Lung microvascular endothelial cell (primary cell): ENCODE data around the gene ZBTB5. TPM values are rescaled to one million over a fixed set of nuclear protein-coding genes. Genes with fewer than 3 reads are reported as not detected.
A peak's percentile ranks its signal among the peaks of the same experiment; 100 is the strongest.

ENCODE experiments used
- DNase-seq, 2 donors: peaks; one replicate each; pipeline versions ENCODE4 v3.0.0 to v3.0.0-alpha.2; 2010; ENCODE audit warnings: low read depth in 2 of 2
- total RNA-seq: library from RNA; depleted of rRNA; stranded (reverse); fragments of >200 nt; gene quantifications from 2 replicates; pipeline ENCODE4 v1.2.1, GENCODE V29; 2014

The ZBTB5 gene
- total RNA-seq, 1 donor from 2014 or later = 10.3 TPM

DNA sequence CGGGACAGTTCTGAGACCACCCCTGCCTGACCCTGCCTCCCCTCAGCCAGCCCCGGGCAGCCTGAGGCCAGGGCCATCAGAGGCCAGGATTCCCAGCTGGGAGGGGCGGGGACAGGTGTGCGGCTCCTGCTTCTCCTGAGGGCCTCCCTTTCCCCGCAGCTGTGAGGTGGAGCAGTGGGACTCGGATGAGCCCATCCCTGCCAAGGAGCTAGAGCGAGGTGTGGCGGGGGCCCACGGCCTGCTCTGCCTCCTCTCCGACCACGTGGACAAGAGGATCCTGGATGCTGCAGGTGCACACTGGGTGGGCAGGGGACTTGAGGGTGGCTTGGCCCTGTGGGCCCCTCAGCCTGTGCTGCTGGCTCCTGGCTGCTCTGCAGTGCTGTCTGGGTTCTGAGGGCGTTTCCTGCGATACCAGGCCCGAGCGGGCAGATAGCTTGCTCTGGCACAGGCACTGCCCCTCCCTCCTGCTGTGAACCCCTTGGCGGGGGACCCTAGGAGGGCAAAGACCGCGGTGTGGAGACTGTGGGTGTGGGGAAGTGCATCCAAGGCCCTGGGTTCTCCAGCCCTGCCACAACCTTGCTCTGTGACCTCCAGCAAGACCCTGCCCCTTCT lies 40.5 kb downstream of the ZBTB5 start:
- no peak for DNase-seq

DNA sequence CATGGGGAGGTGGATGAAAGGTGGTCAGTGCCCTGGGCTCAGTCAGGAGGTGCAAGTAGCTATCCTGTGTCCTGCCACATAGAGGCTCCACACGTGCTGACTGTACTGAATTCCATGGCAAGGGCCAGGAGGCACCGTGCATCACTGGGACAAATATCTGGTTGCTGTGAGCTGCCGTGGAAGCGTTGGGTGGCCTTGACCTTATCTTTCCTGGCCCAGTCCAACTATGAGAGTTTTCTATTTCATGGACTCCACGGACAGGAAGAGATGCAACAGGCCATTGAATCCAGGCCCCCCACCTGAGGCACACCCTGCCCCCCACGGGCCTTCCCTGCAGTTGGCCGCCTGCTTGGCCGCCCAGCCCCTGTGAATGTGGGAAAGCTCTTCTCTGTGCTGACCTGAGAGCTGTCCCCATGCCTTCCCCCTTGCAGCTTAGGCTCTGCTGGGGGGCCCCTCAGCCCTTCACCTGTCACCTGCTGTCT lies 41.0 kb downstream of the ZBTB5 start:
- peak in 1 of 2 donors; percentile 62 for DNase-seq

DNA sequence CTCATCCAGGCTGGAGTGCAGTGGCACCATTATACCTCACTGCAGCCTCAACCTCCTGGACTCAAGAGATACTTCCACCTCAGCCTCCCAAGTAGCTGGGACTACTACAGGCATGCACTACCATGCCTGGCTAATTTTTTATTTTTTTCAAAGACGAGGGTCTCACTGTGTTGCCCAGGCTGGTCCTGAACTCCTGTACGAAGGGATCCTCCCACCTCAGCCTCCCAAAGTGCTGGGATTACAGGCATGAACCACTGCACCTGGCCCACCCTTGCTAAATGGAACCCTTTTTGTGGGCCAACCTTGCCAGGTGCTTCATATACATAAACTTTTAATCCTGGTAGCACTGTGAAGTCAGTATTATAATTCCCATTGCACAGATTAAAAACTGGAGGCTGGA lies 41.7 kb downstream of the ZBTB5 start:
- DNase-seq = no peak

DNA sequence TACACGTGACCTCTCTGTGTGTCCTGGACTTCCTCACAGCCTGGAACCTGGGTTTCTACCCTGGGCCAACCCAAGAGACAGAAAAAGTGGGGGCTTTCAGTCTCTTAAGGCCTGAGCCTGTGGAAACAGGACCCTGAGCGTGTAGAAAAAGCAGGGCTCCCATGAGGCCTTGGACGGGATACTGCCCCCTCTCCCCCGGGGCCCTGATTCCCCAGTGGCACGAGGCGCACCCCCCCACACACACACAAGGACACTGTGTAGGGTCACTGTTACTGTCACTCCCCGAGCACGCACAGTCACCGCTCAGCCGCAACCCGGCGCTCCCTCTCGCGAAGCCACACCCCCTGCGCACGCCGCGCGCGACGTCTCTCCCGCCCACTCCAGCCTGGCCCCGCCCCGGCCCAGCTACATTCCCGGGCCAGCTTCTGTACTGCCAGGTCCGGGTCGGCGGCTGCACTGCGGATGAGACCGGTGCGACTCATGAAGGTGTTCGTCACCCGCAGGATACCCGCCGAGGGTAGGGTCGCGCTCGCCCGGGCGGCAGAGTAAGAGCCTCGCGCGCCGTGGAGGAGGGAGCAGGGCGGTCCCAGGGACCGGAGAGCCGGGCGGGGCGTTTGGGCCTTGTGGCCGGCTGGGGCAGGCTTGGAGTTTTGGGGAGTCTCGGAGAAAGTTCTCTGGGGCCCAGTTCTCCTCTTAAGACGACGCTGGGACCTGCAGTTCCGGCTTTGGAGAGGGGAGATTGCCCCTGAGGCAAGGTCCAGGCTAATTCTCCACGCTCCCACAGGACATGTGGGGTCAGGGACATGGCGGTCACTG lies 42.8 kb downstream of the ZBTB5 start, which contains the start of gene GRHPR:
Gene GRHPR (plus strand): TSS at position 408 of the 816 bp plus-strand sequence. CDS start 55 bp downstream, at position 463.
- peak; percentile 79 to 86 for DNase-seq

- DNase-seq = peak in 1 of 2 donors; percentile 22
Observed at GRCh38 chr9:37421914-37422288, 43.3 kb downstream of the ZBTB5 start.

- no peak for DNase-seq
Observed at GRCh38 chr9:37420271-37421215, 44.7 kb downstream of the ZBTB5 start.

GRCh38 chr9:37419204-37419603 lies 46.0 kb downstream of the ZBTB5 start:
- DNase-seq = no peak

DNA sequence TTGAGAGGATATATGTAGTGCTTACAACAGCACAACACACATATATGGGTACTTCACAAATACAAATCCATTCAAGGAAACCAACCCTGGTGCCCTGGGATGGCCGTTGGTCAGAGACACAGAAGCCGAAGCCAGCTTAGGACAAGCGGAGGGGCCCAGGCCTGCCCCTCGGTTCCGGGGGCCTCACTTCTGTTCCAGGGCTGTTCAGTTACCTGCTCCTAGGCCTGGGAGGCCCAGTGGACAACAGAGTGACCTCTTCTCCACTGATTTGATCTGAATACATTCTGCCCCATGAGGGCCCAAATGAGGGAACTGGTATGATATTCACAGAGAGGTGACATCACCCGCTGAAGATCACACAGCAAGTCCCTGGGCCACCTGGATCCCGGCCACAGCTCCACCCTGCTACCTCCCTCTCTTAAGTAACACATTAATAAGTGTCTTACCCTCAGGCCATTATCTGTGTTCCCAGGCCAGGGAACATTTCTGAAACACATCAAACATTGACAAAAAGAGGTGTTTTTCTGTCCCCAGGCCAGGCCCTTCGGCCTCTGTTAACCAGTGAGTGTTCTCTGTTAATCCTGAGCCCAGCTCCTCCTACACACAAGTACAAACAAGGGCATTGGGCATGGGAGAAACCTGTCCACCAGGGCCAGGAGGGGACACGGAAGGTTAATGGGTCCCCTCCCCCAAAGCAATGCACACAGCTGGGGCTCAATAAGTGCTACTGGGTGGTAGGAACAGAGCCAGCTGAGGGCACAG lies 47.2 kb downstream of the ZBTB5 start:
- no peak for DNase-seq

DNA sequence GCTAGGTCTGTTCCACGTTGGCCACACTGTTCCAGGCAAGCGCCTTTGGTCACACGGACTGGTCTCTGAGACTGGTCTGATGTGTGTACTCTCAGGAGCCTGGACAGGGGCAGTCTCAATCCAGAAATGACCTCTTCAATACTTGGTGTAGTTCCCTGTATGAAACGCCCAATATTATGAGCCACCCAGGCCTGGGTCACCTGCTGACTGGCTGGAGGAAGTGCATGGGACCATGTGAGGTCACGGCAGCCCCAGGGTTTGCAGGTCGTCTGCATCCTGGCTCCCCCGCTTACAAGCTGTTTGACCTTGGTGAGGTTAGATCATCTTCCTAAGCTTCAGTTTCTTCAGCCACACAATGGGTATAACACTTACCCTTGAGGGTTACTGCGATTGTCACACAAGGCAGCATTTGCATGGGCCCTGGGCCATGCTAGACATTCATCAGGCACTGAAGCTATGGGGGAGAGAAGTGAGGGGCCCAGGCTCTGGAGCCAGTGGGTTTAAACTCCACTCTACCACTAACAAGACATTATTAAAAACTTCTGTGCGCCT lies 47.9 kb downstream of the ZBTB5 start:
- DNase-seq = no peak

DNA sequence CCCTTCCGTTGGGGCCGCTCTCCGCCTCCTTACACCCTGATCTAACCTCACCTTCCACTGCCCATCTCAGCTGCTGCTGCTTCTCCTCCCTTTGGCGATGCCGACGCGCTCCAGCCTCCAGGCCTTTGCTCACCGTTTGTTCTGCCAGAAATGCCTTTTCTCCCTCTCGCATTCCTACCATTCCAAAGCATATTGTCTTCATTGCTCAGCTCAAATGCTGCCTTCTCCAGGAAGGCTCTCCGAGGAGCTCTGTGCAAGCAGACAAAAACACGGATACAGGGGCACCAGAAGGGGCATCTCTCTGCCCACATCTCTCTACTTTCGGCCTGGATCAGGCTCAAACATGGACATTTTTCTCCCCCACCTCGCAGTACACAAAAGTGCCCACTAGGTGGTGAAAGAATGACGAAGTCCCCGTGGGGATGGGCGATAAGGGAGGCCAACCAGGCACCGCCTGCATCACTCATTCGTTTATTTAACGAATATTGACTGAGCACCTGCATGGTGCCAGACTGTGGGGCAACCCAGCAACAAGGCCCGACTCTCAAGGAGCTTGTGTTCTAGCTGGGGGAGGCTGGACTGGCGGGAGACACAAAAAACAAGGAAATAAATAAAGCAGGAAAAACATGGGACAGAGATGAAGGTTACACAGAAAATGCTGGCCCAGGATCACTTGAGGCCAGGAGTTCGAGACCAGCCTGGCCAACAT lies 50.1 kb downstream of the ZBTB5 start:
- DNase-seq = peak; percentile 74 to 83

GRCh38 chr9:37414503-37414943 lies 50.7 kb downstream of the ZBTB5 start:
- DNase-seq = no peak

DNA sequence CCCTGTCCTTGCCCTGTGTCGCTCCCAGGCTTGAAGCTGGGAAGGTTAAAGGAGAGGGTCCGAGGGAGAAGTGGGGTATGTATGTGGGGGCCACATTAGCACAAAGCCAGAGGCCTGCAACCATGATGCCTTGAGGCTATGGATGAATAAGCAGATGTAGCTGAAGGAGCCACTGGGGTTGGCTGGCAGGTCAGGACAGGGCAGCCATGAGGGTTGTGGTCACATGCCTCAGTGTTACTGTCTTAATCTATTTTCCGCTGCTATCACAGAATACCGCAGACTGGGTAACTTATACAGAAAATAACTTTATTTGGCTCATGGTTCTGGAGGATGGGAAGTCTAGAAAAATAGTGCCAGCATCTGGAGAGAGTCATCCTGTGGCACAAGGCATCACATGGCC lies 51.9 kb downstream of the ZBTB5 start:
- DNase-seq = no peak

GRCh38 chr9:37412431-37413151 lies 52.7 kb downstream of the ZBTB5 start:
- no peak for DNase-seq

DNA sequence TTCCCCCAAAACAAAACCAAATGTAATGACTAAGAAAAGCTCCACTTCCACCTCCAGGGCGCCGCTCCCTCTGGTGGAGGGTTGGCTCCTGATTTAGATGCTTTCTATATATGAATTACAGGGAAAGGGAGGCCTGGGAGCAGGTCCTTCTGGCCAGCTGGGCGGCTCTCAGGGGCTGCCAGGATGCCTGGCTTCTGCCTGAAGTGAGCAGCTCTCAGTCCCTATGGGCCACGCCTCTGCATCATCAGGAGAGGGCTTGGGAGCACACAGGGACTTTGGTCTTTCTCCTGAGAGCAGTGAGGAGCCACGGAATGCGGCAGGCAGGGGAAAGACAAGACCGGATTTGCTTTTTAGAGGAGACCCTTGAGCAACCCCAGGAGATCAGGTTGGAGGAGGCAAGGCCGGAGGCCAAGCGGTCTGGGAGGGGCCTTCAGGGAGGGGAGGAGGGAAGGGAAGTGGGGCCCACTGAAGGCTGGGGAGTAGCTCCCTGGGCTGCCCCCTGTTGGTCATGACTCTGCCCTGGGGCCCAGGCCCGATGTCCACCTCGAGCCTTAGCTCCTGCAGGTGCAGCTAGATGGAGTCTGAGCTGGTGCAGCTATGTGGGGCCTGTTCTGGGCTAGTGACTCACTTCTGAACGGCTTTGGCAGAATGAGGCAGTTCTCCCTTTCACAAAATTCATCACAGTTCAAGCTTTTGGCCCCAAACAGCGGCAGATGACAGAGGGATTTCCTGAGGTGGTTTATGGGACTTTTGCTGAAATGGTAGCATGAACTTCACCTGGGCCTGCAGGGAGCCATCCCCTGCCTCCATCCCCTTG lies 54.1 kb downstream of the ZBTB5 start:
- DNase-seq = peak in 1 of 2 donors; percentile 19

- DNase-seq = no peak
Observed at GRCh38 chr9:37410354-37410861, 54.8 kb downstream of the ZBTB5 start.

GRCh38 chr9:37408933-37409710 lies 56.1 kb downstream of the ZBTB5 start:
- DNase-seq = no peak

- no peak for DNase-seq
Observed at GRCh38 chr9:37407468-37407867, 57.8 kb downstream of the ZBTB5 start.
